Measurements from ENCODE around the gene PEX11B.
"Not testable (repeated sequence)": the region's sequence is repeated elsewhere in the genome, so short reads cannot be mapped to it uniquely, and the experiment has no call there.

- TF ChIP-seq, protein P1, sequence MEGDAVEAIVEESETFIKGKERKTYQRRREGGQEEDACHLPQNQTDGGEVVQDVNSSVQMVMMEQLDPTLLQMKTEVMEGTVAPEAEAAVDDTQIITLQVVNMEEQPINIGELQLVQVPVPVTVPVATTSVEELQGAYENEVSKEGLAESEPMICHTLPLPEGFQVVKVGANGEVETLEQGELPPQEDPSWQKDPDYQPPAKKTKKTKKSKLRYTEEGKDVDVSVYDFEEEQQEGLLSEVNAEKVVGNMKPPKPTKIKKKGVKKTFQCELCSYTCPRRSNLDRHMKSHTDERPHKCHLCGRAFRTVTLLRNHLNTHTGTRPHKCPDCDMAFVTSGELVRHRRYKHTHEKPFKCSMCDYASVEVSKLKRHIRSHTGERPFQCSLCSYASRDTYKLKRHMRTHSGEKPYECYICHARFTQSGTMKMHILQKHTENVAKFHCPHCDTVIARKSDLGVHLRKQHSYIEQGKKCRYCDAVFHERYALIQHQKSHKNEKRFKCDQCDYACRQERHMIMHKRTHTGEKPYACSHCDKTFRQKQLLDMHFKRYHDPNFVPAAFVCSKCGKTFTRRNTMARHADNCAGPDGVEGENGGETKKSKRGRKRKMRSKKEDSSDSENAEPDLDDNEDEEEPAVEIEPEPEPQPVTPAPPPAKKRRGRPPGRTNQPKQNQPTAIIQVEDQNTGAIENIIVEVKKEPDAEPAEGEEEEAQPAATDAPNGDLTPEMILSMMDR (IDR thresholded peaks at IDR 0.05; ENCODE audit: borderline replicate concordance, extremely low read depth, low read length, poor library complexity, severe bottlenecking), result not testable (repeated sequence)
- TF ChIP-seq EZH2 (IDR thresholded peaks at IDR 0.05; ENCODE audit: borderline replicate concordance, low read depth, low read length, severe bottlenecking), result not testable (repeated sequence)
Measured at GRCh38 chr1:145920297-145920696, 1.8 kb upstream of the PEX11B start.

All from DND-41 (cell line).